Left ventricle myocardium superior (tissue), 1 donor: Measurements from ENCODE around the gene SMC3. TPM values are rescaled to one million over a fixed set of nuclear protein-coding genes. Genes with fewer than 3 reads are reported as not detected.
"Not testable (repeated sequence)": the region's sequence is repeated elsewhere in the genome, so short reads cannot be mapped to it uniquely, and the experiment has no call there.

Experiments used
- ATAC-seq: fragments of 200-7000 bp; cut with Tn5 transposase; one replicate; pipeline ENCODE4 v1.9.1; 2020; ENCODE audit warnings: mild to moderate bottlenecking, moderate library complexity
- DNase-seq: peaks from one replicate; pipeline ENCODE4 v3.0.0-alpha.2; 2020
- intact Hi-C: fragments of 100-400 bp; cut with micrococcal nuclease; formaldehyde crosslinking; loops from one replicate; pipeline ENCODE4 v1.11.0; 2022
- total RNA-seq: library from RNA; stranded (reverse); fragmentation: NEBNext Ultra II Directional; extraction: Animal tissue kit (Norgen Biotek cat#: 25700); gene quantifications from one replicate; pipeline ENCODE4 v1.2.1, GENCODE V29; 2021
- donor health status: DM: no; HTN: yes; CAD: no; lungs with severe emphysema.

SMC3 gene
- total RNA-seq, 1 donor from 2014 or later: 24.3 TPM

GRCh38 chr10:110639046-110639445 lies 71.6 kb downstream of the SMC3 start:
- intact Hi-C loops, DNase-seq, ATAC-seq: not testable (repeated sequence)

DNA sequence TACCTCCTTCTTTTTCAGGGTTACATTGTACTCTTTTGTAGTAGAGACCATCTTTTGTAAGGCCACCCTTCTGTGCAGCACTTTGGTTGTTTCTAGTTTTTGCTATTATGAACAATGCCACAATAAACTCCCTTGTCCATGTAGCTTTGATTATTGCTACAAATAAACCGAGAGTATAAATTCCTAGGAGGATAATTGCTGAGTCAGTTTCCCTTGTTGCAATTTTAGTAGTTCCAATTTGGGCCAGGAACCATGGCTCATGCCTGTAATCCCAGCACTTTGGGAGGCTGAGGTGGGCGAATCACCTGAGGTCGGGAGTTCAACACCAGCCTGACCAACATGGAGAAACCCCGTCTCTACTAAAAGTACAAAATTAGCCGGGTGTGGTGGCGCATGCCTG lies 72.4 kb downstream of the SMC3 start:
- intact Hi-C loops, DNase-seq, ATAC-seq: not testable (repeated sequence)

- DNase-seq (peak; percentile 79), ATAC-seq (peak; percentile 52)
- intact Hi-C loops: no loop called here
Measured at GRCh38 chr10:110641256-110641655, 73.8 kb downstream of the SMC3 start.

- intact Hi-C loops: no loop called here
- no peak for DNase-seq
- no peak for ATAC-seq
Measured at GRCh38 chr10:110642204-110643034, 74.9 kb downstream of the SMC3 start.

DNA sequence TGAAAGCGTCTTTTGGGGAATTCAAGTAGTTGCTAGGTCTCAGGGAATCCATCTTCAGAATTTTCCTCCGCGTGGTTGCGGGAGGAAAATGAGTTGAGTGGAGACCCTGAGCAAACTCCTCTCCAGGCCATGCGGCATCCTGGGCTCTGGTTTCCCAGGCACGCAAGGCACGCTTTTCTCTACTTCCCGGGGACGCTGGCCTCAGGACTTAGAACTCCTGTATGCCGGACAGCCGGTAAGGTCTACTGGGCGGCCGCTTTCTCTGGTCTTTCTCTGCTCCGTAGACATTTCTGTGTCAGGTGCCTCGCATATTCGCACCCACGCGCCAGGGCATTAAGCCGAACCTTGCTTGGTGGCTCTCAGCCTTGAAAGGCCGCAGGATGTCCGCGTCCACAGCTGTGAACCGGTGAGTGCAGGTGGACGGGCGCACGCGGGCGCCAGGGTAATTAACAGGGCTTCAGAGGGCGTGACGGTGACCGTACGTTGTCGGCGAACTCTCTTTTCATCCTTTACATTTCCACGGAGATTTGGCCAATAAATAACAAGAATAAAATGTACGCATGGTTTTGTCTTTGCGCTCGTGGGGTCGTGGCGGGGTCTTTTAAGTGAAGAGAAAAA lies 75.6 kb downstream of the SMC3 start:
- peak; percentile 51 for DNase-seq
- intact Hi-C loops: no loop called here

GRCh38 chr10:110643653-110644597 lies 76.4 kb downstream of the SMC3 start, which contains the start of gene RBM20:
TSS of gene RBM20 (plus strand) at chr10:110644336. CDS start at chr10:110644455, 119 bp downstream.
- DNase-seq: peak; percentile 86
- intact Hi-C loops: no loop called here

More for the DNA sequence above, 75.6 kb downstream of the SMC3 start:
- ATAC-seq: peak; percentile 21

GRCh38 chr10:110644598-110645462 lies 77.3 kb downstream of the SMC3 start:
- ATAC-seq: no peak
- intact Hi-C loops: no loop called here
- DNase-seq: no peak

More at GRCh38 chr10:110643653-110644597, 76.4 kb downstream of the SMC3 start, which contains the start of gene RBM20:
- ATAC-seq: peak; percentile 87

DNA sequence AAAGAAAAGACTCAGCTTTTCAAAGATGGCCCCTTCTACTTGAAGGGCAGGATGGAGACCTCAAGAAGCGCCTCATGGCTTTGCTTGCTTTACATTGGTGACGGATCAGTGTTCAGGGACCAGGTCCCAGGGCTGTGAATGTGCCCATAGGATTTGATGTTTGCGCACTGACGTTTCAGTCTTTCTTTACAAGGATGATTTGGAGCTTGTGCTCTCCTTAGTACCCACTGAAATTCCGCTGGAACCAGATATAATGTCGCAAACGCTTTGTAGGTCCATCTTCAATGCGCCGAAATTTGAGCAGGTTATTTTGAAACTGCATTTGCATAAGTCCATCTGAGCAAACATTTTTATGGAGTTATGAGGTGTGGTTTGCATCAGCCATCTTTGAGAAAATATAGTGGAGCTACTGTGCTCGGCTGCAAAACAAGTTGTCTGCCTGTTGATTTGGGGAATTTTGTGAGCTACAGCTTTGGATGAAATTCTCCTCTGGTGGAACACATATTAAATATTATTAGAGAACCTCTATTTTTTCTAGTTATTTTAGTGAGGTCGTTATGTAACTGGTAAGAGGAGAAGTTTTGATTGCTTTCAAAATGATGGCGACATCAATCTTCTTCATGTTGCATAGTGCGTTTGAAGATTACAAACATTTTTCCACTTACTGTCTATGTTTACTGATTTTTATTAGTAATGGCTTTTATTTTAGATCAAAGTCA lies 79.1 kb downstream of the SMC3 start:
- ATAC-seq (no peak), DNase-seq (no peak)
- intact Hi-C loops: no loop called here

DNA sequence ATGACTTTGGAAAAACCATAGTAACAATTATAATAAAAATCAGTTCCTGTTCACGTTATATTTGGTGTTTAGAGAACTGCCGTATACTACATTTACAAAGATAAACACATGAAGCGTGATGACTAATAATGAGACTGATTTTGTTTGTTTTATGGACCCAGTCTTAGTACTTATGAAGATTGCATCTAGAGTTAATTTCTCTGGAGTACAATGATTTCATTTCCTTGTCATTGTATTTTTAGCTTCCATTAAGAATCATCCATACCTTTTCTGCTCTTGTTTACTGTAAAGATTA lies 79.6 kb downstream of the SMC3 start:
- no peak for DNase-seq
- no peak for ATAC-seq
- intact Hi-C loops: no loop called here

- no peak for DNase-seq
- intact Hi-C loops: no loop called here
- ATAC-seq: no peak
Measured at GRCh38 chr10:110648692-110649346, 81.3 kb downstream of the SMC3 start.

DNA sequence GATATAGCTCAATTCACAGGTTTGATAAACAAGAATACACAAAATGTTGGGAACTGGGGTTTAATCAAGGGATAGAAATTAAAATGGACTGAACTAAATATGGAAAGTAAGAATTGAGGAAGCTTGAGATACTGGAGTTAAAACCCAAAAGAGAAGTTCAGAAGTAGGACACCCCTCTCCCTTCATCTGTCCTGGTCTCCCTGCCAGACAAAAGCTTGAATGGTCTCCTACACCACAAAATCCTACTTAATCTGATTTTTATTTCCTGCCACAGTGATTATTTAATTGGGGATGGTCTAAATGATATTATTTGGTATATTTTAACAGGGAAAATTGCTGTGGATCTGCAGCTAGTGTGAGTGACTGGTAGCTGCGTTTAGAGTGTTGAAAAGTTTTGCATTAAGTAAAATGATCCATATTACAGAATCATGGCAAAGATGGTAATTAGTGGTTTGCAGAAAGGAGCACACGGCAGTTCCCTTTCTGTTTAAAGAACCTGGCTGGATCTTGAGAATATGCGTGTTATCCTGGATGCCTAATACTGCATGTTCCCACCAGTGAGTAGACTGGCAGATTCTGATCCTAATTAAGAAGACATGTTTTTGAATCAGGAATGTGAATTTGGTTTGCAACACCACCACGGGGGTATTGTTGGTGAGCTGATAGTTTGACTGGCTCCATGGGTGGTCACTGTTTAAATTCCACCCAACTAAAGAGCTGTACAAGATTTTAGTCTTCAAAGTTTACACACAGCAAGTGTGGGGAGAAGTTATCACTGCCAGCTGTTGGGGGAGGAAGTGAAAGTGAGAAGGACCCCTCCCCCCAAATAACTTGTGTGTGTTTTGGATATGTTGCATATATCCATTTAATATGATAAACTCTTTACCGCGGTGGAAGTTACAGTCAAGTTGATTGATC lies 82.1 kb downstream of the SMC3 start:
- ATAC-seq (no peak), DNase-seq (no peak)
- intact Hi-C loops: no loop called here

- ATAC-seq: no peak
- DNase-seq: no peak
- intact Hi-C loops: no loop called here
Measured at GRCh38 chr10:110650265-110650668, 82.8 kb downstream of the SMC3 start.

GRCh38 chr10:110651044-110651958 lies 83.8 kb downstream of the SMC3 start:
- intact Hi-C loops: no loop called here
- DNase-seq: peak; percentile 53
- ATAC-seq: peak; percentile 78

DNA sequence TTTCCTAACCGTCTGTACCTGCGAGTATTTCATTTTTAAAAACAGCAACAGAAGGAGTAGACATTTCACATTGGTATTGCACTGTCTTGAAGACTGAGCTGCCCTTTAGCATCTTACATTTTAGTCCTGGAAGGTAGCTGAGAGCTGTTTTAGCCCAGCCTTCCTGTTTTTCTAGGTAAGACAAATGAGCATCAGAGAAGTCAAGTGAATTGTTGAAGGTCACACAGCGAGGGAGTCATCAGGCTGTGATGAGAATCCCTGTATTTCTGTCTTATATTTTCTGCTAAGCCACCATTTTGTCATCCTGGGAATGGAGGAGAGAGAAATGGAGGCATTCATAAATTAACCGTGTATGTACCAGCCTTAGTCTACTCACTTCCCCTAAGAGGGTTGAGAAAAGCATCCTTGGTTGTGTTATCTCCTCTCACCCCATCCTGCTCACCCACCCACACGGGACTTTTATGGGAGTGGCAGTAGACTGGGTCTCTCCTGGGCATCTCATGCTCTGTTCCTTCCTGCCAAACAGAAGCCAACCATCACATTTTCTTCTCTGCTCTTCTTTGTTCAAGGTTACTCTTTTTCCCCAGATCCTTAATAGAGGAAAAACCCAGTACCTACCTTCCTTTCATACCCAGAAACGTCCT lies 85.1 kb downstream of the SMC3 start:
- ATAC-seq (no peak), DNase-seq (no peak)

More for the DNA sequence above, 85.1 kb downstream of the SMC3 start:
- intact Hi-C loops: no loop called here
